Measurements from ENCODE around the gene ABI3BP. TPM values are rescaled to one million over a fixed set of nuclear protein-coding genes. Genes with fewer than 3 reads are reported as not detected.

The ABI3BP gene
- total RNA-seq, 1 donor from 2014 or later: 91.1 TPM

DNA sequence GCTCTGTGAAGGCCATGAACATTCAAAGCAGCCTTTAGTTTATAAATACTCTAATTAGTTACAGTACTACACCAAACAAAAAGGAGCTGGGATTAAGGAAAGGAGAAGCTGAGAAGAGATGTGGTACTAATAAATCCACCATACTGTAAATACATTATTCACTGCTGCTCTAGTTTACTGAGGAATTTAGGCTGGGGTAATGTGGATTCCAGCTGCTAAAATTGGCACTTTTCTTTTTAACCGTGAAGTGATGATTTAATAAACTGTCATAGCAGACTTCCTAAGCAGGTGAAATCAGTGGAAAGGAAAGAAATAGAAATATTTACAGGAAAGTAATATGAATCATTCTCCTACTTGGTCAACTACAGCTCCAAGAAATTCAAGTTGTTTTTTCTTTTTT lies 195.2 kb downstream of the ABI3BP start:
- no peaks in the 10 kb centered on the region for H3K36me3 ChIP-seq
- H3K4me1 ChIP-seq: no peaks in the 10 kb centered on the region
- H3K27ac ChIP-seq: no peak overlapping the region
- no peak for DNase-seq (ENCODE audit: extremely low spot score in 2 of 2)
- H3K27me3 ChIP-seq: no peaks in the 10 kb centered on the region
- no peak overlapping the region for H3K4me3 ChIP-seq
- intact Hi-C loops (cut with DNase I): no loop called here
- TF ChIP-seq POLR2A (IDR thresholded peaks at IDR 0.05): no peak
- TF ChIP-seq, protein P1, sequence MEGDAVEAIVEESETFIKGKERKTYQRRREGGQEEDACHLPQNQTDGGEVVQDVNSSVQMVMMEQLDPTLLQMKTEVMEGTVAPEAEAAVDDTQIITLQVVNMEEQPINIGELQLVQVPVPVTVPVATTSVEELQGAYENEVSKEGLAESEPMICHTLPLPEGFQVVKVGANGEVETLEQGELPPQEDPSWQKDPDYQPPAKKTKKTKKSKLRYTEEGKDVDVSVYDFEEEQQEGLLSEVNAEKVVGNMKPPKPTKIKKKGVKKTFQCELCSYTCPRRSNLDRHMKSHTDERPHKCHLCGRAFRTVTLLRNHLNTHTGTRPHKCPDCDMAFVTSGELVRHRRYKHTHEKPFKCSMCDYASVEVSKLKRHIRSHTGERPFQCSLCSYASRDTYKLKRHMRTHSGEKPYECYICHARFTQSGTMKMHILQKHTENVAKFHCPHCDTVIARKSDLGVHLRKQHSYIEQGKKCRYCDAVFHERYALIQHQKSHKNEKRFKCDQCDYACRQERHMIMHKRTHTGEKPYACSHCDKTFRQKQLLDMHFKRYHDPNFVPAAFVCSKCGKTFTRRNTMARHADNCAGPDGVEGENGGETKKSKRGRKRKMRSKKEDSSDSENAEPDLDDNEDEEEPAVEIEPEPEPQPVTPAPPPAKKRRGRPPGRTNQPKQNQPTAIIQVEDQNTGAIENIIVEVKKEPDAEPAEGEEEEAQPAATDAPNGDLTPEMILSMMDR (IDR thresholded peaks at IDR 0.05): no peak
- no peak for TF ChIP-seq POLR2AphosphoS5 (IDR thresholded peaks at IDR 0.05; ENCODE audit: insufficient read depth in 1 of 2, low read depth in 1 of 2)
- no peaks in the 10 kb centered on the region for H3K9me3 ChIP-seq

DNA sequence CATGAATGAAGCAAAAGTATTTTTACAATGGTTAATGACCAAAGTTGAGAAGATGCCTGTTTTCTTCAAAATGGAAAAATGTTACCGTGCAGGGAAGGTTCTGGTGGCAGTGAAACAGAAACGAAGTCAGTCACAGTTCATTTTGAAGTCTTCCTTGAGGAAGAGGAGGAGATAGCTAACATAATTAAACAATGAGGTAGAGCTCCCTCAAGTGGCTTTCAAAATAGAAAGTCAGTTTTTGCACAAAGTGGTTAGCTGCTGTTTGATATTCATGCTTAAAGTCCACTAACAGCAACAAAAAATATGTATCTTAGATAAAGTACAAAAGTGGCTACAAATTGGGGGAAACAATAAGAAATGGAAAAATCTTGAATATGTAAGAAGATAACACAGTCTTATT lies 196.7 kb downstream of the ABI3BP start:
- Histone ChIP-seq H3K36me3 (no peaks in the 10 kb centered on the region), H3K9me3 (no peaks in the 10 kb centered on the region), H3K4me3 (no peak overlapping the region), H3K27me3 (no peaks in the 10 kb centered on the region), H3K4me1 (no peaks in the 10 kb centered on the region), H3K27ac (no peak overlapping the region)
- no peak for DNase-seq (ENCODE audit: extremely low spot score in 2 of 2)
- TF ChIP-seq POLR2A (IDR thresholded peaks at IDR 0.05): no peak
- TF ChIP-seq, protein P1 (IDR thresholded peaks at IDR 0.05): no peak
- no peak for TF ChIP-seq POLR2AphosphoS5 (IDR thresholded peaks at IDR 0.05; ENCODE audit: insufficient read depth in 1 of 2, low read depth in 1 of 2)
- intact Hi-C loops (cut with DNase I): no loop called here

DNA sequence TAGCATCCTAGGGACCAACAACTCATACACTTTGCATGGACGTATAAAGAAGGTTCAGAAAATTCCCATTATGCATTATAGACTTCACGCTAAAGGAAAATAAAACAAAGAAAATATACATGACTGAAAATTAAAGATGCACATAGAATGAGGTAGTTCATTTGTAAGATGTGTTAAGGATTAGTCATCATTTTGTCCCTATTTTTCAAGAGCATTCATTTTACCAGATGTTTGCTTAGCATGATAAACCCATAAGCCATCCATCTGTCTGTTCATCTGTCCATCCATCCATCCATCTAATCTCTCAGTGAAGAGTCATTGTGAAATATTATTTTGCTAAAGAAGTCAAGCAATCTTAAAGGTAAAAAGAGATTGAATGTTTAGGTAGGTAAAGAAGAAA lies 203.6 kb downstream of the ABI3BP start:
- H3K9me3 ChIP-seq: no peaks in the 10 kb centered on the region
- H3K4me1 ChIP-seq: no peaks in the 10 kb centered on the region
- intact Hi-C loops (cut with DNase I): no loop called here
- DNase-seq (ENCODE audit: extremely low spot score in 2 of 2): no peak
- TF ChIP-seq POLR2A (IDR thresholded peaks at IDR 0.05): no peak
- TF ChIP-seq, protein P1 (IDR thresholded peaks at IDR 0.05): no peak
- no peak for TF ChIP-seq POLR2AphosphoS5 (IDR thresholded peaks at IDR 0.05; ENCODE audit: insufficient read depth in 1 of 2, low read depth in 1 of 2)
- no peaks in the 10 kb centered on the region for H3K27me3 ChIP-seq
- H3K4me3 ChIP-seq: no peak overlapping the region
- H3K27ac ChIP-seq: no peak overlapping the region
- peaks cover 0 to 10% of the 10 kb centered on the region in 2 donors for H3K36me3 ChIP-seq

DNA sequence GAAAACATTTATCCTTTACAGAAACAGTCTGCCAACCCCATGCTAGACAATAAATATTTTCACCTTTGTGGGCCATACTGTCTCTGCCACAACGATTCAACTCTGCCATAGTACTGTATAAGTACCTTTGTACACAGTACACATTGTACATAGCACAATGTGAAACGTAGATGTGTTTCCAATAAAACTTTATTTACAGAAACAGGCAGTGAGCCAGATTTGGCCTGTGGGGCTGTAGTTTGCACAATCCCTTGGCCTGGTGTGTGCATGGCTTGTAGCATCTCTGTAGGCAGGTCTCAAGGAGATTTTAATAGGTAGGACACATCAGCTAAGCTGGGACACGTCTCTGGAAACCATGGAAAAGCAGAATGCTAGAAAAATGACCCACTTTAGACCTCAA lies 209.6 kb downstream of the ABI3BP start:
- no peak overlapping the region for H3K4me3 ChIP-seq
- TF ChIP-seq, protein P1 (IDR thresholded peaks at IDR 0.05): no peak
- no peak for TF ChIP-seq POLR2AphosphoS5 (IDR thresholded peaks at IDR 0.05; ENCODE audit: insufficient read depth in 1 of 2, low read depth in 1 of 2)
- no peak for TF ChIP-seq POLR2A (IDR thresholded peaks at IDR 0.05)
- H3K4me1 ChIP-seq: peaks cover 10% of the 10 kb centered on the region
- H3K9me3 ChIP-seq: no peaks in the 10 kb centered on the region
- no peak overlapping the region for H3K27ac ChIP-seq
- H3K27me3 ChIP-seq: no peaks in the 10 kb centered on the region
- DNase-seq (ENCODE audit: extremely low spot score in 2 of 2): no peak
- intact Hi-C loops (cut with DNase I): no loop called here
- H3K36me3 ChIP-seq: peaks cover 0 to 10% of the 10 kb centered on the region in 2 donors

DNA sequence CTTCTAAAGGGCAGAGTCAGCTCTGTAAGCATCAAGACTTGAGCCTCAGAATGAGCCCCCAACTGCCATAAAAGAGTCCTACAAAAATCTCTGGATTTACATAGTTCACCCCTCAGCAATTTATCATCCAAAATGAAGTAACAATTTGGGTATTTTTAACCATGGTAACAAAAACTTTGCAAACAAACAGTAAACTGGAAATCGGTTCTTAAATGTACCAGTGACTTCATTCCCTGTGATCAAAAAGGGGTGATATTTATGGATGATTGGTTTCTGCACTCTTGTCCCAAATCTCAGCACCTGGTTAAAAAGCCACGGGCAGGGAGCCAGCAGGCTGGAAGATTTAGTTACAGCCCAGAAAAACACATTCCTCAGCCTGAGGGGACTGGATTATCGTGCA lies 210.3 kb downstream of the ABI3BP start:
- intact Hi-C loops (cut with DNase I): no loop called here
- no peaks in the 10 kb centered on the region for H3K27me3 ChIP-seq
- no peak for DNase-seq (ENCODE audit: extremely low spot score in 2 of 2)
- H3K4me1 ChIP-seq: peaks cover 10% of the 10 kb centered on the region
- peaks cover 0 to 10% of the 10 kb centered on the region in 2 donors for H3K36me3 ChIP-seq
- TF ChIP-seq POLR2AphosphoS5 (IDR thresholded peaks at IDR 0.05; ENCODE audit: insufficient read depth in 1 of 2, low read depth in 1 of 2) (no peak), POLR2A (IDR thresholded peaks at IDR 0.05) (no peak)
- TF ChIP-seq, protein P1 (IDR thresholded peaks at IDR 0.05): no peak
- H3K9me3 ChIP-seq: no peaks in the 10 kb centered on the region
- no peak overlapping the region for H3K4me3 ChIP-seq
- no peak overlapping the region for H3K27ac ChIP-seq

All from vagina (tissue), 2 donors.